ENCODE data around the gene SEPTIN7. TPM values are rescaled to one million over a fixed set of nuclear protein-coding genes. Genes with fewer than 3 reads are reported as not detected.
A peak's percentile ranks its signal among the peaks of the same experiment; 100 is the strongest.

Gene SEPTIN7
- total and polyA plus RNA-seq, 9 of the 15 experiments (the other 6 are each of a cell fraction or from before 2014, with no cell fraction given), result 95.0 to 268 (median 163) TPM

GRCh38 chr7:35800718-35801391 is at the start of gene SEPTIN7 (continued):
- TF ChIP-seq THAP12 (CRISPR knock-in tag; IDR thresholded peaks at IDR 0.05) (peak; percentile 37; the same call in 1 of the 2 replicates), VEZF1 (CRISPR knock-in tag; IDR thresholded peaks at IDR 0.05) (peak; percentile 87), PATZ1 (CRISPR knock-in tag; IDR thresholded peaks at IDR 0.05; ENCODE audit: borderline replicate concordance) (no peak), SMARCA4 (IDR thresholded peaks at IDR 0.05) (no peak), CCAR2 (IDR thresholded peaks at IDR 0.05; ENCODE audit: low read depth, low read length) (no peak), HINFP (tag; conservative IDR thresholded peaks at IDR 0.05; ENCODE audit: low read depth) (no peak), PCBP1 (IDR thresholded peaks at IDR 0.05; ENCODE audit: low read depth, low read length, poor library complexity, severe bottlenecking) (no peak), ARID1B (IDR thresholded peaks at IDR 0.05) (no peak), ZNF644 (tag; IDR thresholded peaks at IDR 0.05; ENCODE audit: low read depth) (peak; percentile 70; the same call in 1 of the 2 replicates), SPI1 (IDR thresholded peaks at IDR 0.05; ENCODE audit: borderline replicate concordance, low read depth, low read length) (no peak), NCOA6 (IDR thresholded peaks at IDR 0.05) (no peak), RHOXF2B (CRISPR knock-in tag; conservative IDR thresholded peaks at IDR 0.05) (no peak), ZBTB26 (CRISPR knock-in tag; IDR thresholded peaks at IDR 0.05) (no peak), SNAPC5 (CRISPR knock-in tag; IDR thresholded peaks at IDR 0.05) (no peak), MYBL2 (IDR thresholded peaks at IDR 0.05; ENCODE audit: low read depth) (peak; percentile 88), MYBL2 (CRISPR knock-in tag; IDR thresholded peaks at IDR 0.05; ENCODE audit: borderline replicate concordance) (no peak; the same call in 1 of the 2 replicates), ZNF263 (CRISPR knock-in tag; IDR thresholded peaks at IDR 0.05; ENCODE audit: borderline replicate concordance) (peak; percentile 94)

Measured in K562 (cell line).